Measurements from ENCODE around the gene TPSG1.
"Not testable (repeated sequence)": the region's sequence is repeated elsewhere in the genome, so short reads cannot be mapped to it uniquely, and the experiment has no call there.

TPSG1 gene

DNA sequence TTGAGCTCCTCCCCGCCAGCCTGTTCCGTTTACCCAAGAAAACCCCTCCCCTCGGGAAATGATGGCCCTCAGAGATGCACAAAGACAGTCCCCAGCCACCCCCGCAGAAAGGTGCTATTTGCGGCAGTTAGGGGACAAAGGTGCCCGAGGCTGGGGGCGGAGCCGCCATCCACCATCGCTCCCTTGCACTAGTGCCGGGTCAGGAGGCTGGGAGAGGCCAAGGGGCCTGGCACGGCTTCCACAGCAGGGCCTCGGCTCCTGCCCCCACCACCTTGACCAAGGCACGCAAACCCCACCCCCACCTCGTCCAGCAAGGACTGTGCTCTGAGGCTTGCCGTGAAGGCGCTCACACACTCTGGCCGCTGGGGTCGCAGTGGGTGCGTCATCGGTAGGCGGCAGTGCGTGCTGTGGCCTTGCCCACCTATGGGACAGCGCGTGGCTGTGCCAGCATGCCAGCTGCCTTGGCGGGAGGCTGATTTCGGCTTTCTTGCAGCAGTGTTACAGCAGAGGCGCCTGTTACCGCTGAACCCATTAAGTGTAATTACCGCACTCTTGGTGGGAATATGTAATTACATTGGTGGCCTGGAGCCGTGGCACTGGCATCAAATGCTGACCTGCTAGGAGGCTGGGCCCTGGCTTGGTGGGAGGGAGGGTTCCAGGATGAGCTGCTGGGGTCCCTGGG, 31.8 kb downstream of the TPSG1 start:
- no peak for DNase-seq

DNA sequence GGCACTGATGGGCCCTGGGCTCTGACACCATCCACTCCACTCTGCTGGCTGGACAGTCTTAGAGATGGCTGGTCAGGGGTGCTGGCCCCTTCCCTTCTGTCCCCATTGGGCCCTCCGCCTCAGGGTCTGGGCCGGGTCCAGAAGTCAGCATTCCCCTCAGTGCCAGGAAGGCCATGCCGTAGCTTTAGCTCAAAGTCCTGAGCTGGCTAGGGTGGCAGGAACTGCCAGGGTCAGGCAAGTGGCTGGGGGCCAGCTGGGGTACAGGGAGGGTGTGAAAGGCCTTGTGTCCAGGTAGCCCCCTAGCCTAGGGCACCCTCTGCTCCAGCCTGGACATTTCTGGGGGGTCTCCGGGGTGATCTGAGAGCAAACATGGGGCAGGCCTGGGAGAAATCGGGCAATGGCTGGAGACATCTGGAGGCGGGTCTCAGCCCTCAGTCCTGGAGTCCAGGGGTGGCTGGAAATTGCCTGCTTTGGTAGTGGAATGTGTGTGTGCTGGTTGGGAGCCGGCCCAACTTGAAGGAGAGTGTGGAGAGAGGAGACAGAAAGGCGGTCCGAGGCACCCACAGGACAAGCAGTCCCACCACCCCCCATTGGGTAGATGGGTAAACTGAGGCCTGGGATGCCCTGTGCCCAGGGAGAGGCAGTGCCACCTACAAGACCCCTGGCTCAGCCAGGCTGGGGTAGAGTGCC, 32.5 kb downstream of the TPSG1 start:
- DNase-seq, result no peak

DNA sequence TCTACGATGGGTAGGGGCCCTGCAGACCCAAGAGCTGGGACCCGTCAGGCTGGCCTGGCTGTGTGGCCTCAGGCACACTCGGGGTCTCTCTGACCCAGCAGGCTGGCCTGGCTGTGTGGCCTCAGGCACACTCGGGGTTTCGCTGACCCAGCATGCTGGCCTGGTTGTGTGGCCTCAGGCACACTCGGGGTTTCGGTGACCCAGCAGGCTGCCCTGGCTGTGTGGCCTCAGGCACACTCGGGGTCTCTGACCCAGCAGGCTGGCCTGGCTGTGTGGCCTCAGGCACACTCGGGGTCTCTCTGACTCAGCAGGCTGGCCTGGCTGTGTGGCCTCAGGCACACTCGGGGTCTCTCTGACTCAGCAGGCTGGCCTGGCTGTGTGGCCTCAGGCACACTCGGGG, 34.3 kb downstream of the TPSG1 start:
- DNase-seq, result not testable (repeated sequence)

DNA sequence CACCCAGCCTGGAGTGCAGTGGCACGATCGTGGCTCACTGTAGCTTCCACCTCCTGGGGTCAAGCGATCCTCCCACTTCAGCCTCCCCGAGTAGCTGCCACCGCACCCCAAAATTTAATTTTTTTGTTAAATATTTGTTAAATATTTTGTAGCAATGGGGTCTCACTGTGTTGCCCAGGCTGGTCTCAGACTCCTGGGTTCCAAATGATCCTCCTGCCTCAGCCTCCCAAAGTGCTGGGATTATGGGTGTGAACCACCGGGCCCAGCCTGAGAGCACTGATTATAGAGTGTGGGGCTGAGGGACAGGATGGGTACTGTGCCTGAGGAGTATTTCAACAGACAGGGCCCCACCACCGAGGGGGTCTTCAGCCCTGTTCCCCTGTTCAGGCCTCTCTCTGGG, 35.6 kb downstream of the TPSG1 start:
- no peak for DNase-seq

DNA sequence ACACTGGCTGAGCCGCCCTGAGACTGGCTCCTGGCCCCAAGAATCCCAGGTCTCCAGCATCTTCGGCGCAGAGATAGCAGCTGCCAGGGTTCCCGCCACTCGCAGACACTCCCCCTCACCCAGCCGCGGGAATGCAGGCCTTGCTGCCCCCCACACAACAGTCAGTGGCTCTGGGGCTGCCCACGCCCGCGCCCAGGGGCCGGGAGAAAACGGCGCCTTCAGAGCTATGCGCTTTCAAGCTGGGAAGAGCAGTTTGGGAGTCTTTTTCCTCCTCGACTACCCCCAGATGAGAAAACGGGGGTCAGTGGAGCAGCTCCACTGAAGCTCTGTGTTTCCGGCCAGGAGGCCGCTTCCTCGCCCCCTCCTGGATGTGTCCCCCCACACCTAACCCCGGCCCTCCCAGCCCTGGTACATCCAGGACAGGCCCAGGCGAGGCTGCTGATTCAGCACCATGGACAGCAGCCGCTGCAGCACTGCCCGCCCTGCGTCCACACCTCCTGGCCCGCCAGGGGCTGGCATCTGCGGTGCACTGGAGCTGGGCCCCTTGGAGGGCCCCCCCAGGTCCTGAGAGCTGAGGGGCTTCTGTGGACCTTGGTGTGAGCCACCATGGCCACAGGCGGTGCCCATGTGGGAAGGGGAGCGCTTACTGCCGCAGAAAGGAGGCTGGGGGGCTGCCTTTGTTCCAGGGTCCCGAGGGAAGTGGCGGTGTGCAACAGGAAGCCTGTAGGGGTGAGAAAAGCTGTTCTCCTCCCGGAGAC, 36.5 kb downstream of the TPSG1 start:
- peak; percentile 57 for DNase-seq

DNA sequence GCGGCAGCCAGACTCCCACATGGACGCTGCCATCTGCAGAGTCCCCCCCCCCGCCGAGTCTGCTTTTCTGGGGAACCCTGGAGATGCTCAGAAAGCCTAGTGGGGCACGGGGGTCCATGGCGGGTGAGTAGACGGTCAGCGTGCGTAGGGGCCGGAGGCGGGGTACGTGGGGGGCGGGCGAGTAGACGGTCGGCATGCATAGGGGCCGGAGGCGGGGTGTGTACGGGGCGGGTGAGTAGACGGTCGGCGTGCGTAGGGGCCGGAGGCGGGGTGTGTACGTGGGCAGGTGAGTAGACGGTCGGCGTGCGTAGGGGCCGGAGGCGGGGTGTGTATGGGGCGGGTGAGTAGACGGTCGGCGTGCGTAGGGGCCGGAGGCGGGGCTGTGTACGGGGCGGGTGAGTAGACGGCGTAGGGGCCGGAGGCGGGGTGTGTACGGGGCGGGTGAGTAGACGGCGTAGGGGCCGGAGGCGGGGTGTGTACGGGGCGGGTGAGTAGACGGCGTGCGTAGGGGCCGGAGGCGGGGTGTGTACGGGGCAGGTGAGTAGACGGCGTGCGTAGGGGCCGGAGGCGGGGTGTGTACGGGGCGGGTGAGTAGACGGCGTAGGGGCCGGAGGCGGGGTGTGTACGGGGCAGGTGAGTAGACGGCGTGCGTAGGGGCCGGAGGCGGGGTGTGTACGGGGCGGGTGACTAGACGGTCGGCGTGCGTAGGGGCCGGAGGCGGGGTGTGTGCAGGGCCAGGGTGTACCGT, 39.4 kb downstream of the TPSG1 start:
- not testable (repeated sequence) for DNase-seq

DNA sequence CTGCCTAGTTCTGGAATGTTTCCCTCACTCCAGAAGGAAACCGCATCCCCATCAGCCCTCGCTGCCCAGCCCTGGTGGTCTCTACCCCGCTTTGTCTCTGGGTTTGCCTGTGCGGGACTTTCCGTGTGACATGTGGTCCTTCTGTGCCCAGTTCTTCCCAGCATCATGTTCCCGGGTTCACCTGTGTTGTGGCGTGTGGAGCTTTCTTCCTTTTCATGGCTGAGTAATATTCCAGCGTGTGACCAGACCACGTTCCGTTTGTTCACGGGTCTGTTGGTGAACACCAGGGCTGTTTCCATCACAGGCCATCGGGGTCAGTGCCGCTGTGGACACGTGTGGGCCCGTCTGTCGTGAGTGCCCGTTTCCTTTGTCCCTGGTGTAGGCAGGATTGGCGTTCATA, 40.1 kb downstream of the TPSG1 start:
- no peak for DNase-seq

DNA sequence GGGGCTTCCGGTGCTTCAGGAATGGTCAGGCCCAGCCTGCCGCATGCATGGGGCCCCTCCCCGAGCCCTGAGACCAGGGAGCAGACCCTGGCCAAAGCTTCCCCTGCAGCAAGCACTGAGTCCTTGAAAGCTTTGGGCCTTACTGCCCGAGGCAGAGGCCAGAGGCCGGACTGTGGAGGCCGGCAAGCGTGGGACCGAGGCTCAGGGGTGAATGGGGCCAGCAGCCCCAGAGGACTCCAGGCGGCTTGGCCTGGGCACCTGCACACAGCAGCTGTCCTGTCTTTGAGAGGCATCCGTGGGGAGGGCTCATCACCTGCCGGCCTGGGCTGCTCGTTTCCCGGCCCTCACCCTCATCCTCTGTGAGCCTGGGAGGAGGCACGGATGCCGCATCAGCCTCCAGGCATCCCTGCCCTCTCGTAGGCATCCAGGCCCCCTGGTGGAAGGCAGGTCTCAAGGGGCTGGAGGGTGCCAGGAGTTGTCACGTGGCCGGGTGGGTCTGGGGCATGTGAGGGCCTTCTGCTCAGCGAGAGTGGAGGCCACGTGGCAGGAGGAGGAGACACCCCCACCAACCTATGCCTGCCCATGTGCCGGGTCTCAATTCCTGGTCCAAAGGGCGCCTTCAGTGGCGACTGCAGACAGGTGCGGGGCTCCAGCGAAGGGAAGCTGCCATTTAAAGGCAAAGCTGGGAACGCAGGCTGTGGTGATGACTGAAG, 40.8 kb downstream of the TPSG1 start:
- DNase-seq, result no peak

DNA sequence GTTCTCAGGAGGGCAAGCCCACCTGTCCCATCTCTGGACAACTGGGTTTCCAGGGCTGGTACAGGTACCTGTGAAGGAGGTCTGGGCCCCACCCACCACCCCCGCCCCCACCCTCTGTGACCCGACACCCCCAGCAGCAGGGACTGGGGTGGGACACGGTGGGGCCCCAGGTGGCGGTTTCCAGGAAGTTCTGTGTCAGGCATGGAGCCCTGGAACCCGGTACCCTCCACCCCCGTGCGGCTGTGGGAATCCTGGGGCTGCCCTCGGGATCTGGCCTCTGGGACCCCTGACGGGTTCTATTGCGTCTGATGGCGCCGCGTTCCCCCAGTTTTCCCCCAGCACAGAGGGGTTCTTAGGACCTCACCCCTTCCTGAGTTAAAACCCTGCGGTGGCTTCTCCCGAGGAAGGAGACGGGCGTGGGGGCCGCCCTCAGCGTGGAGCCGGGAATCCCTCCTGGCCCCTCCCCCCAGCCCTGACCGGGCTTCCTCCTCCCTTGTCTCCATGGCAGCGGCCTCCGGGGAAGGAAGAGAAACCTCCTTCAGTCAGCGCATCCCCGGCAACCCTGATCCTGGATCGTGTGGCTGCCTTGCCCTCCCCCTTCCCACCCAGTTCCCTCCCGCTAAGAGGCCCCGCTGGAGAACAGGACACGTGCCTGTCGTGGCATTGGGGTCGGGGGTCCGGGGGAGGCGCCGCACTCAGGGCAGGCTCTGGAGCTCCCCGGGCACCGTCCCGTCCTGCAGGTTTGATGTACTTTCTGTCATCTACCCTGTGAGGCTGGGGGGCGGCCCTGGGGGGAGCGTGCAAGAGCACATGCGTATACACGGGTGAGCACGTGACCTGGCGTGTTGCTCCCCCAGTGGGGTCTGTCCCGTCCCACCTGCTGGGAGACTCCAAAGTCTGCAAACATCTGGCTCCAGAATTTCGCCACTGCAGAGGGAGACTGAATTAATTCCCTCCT, 41.8 kb downstream of the TPSG1 start:
- no peak for DNase-seq

DNA sequence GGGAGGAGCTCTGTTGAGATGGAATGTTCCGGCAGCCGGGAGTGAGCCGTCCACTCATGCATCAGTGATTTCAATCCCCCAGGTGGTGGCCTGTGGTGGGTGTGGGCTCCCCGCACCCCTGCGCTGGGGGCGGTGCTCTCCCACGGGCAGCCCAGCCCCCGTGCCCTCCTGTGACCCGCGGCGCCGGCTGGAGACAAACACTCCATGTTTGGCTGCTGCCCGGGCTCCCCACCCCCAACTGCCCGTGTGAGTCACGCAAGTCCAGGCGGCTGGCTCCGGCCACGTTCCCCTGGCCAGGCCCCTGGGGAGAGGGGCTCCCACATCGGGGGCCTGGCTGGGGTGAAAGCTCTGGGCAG, 42.8 kb downstream of the TPSG1 start:
- DNase-seq, result no peak

DNA sequence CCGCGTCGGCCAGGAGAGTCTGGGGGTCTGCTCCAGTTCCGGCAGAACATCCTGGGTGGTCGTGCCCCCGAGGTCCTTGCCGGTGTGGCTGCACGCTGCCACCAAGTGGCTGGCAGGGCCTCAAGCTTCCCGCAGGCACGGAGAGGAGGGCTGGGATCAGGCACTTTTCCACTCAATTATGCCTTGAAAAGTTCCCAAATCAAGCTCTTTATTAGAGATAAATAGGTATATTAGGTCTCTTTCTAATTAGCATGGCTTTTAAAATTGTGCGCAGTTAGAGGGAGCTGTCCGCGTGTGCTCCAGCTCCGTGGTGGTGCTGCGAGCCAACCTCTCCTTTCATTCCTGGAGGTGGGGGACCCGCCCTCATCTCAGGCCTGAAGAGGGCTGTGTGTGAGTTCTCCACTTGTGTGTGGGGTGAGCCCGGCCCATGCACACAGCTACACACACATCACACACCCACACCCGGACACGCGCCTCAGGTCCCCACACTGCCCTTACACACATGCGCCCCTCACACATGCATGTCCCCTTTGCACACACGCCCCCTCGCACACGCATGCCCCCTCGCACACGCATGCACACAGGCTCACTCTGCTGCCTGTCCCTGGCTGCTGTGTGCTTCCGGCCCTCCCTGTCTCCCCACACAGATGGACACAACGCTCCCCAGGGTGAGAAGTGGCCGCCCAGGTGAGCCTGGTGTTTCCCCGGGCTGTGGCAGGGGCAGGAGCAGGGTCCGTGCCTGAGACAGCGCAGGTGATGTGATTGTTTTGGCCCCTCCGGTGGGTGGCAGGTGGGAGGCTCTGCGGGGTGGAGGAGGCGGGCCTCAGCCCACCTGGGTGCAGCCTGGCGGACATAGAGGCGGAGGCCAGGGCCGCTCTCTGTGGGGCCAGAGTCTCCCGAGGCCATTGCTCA, 43.4 kb downstream of the TPSG1 start:
- DNase-seq, result no peak

DNA sequence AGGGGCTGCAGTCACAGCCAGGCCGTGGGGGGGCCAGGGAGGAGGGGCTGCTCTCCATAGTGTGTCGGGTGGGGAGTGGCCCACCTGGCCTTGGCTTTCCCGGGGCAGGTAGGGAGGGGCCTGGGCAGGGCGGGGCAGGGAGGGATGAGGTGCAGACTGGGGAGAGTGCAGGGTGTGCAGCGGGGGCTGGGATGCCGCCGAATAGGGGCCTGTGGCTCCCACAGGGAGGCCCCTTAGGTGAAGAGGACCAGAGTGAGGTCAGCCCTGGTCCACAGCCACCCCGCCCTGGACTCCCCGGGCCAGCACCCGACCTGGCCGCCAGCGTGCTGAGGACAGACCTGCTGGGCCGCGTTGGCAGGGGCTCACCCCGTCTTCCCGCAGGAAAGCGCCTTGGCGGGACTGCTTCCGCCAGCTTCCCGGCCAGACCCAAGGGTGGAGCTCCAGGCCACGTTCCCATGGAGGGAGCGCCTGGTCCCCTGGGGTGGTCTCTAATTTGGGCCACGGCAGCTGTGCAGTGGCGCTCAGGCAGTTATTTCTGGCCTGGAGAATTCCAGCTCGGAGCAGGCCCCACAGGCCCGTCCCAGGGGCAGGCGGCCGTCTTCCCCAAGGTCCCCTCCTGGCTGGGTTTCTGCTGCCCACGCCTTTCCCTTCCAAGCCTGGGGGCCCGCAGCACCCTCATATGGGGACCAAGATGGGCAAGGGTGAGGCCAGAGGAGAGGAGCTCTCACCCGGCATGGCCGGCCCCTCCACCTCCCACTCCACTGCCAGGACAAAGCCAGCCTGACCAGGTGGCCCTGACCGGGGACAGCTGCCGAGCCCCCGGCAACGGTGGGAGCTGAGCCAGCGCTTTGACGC, 44.3 kb downstream of the TPSG1 start:
- no peak for DNase-seq

DNA sequence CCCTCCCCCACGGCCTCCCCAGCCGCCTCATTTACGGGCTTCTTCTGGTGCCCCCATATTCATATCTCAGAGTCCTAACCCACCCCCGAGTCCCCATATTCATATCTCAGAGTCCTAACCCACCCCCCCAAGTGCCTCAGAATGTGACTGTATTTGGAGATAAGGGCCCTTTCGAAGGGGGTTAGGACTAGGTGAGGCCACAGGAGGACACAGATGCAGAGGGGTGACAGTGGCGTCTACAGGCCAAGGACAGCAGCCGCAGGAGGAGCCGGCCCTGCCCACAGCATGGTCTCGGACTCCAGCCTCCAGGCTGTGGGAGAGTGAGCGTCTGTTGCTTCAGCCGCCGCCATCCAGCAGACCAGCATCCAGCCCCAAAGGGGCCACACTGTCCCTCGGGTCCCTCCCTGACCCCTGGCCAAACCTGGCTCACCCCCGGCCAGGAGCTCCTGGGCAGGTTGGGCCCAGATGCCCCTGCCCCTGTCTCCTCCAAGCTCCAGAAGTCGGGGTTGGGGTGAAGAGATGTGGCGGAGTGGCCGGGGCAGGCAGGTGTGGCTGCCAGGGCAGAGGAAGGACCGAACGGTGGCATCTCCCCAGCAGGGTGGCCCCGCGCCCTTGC, 46.7 kb downstream of the TPSG1 start:
- DNase-seq, result no peak

DNA sequence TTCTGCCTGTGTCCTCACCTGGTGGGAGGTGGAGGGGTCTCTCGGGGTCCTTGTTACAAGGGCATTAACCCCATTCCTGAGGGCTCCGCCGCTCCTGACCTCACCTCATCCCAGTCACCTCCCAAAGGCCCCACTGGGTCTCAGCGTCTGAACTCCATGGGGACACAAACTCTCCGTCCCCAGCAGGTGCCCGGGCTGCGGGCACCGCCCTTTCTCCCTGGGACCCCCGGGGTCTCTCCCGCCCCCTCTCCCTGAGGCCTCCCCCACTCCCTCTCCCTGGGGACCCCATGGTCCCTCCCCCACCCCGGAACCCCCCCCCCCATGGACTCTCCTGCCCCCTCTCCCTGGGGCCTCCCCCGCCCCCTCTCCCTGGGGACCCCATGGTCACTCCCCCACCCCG, 47.3 kb downstream of the TPSG1 start:
- no peak for DNase-seq

DNA sequence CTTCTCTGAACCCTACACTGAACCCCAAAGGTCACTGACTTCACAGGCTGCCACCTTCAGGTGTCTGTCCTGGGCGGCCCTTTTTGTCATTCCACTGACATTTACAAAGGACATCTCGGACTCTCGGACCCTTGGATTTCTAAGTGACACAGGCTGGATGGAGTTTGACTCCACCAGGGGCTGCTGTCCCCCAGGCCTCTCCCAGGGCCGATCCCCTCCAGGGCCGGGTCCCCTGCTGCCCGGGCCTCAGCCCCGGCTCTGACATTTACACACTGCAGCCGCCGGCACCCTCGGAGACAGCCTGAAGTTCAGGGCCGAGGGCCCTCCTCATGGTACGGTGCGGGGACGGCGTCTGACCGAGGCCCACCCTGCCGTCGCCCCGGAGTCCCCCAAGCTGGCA, 48.0 kb downstream of the TPSG1 start:
- DNase-seq, result no peak

DNA sequence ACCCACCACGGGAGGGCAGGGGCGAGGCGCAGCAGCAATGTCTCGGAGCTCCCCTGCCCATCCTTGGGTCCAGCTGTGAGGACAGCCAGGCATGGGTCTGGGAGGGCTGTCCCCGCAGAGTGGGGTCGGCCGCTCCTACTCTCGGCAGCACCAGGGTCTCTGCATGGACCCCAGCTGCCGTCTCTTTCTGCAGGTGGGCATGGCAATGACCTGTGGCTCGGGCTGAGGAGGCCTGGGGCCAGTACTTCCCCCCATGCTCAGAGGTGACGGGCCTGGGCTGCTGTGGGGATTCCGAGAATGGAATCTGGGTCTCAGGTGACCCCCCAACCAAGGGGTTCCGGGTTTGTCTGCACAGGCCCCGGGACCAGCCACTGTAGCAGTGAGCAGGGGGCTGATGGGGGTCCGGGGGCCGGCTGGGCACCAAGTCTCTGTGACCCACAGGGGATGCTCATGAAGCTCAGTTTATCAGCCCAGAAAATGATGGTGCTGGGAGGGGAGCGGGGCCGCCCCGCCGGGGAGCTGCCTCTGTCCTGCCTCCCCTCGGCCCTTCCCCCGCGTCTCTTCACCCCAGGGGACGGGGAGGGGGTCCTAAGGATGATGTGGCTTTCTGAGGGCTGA, 48.7 kb downstream of the TPSG1 start:
- DNase-seq, result no peak

DNA sequence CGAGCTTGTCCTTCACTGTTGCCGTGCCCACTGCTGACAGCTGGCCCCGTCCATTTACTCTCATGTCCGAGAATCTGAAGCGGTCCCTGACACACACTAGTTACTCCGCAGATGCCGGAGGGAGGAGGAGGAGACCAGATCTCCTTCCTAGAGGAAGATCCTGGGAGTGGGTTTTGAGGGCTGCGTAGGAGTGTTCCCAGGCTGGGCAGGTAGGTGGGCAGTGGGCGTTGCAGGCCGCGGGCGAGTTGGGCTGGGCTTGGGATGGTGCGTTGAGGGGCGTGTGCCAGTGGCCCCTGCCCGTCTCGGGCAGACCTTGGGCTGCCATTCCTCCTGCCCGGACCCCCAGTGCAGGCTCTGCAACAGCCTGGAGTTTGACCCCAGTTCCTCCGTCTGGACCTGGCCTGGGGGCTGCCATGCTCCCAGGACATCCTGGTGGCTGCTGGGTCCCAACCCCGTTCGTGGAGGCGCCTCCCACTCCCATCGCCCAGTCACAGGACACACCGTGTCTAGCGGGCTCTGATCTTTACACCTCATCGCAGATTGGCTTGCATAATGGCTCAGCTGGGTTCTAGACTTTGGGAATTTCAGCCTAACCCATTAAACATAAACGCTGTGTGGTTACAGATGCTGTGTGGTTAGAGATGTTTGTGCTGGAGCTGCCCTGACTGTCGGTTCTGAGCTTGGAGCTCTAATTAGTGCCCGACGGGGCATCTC, 49.3 kb downstream of the TPSG1 start:
- no peak for DNase-seq
